SK-N-SH treated with all-trans-retinoic acid at 6 μM for 48 hours (cell line): ENCODE data around the gene CD151.

Source experiments
- ATAC-seq: fragments of 200-7000 bp; cut with Tn5 transposase; 3 replicates; pipeline ENCODE4 v1.9.1; 2020; ENCODE audit warnings: mild to moderate bottlenecking, moderate library complexity
- ARNTL ChIP-seq: fragments of 450-650 bp; formaldehyde crosslinking; IDR thresholded peaks from 2 replicates; pipeline ENCODE4 v1.5.0; 2020; ENCODE audit warnings: low read depth, mild to moderate bottlenecking, moderate library complexity, borderline replicate concordance
- BACH2 ChIP-seq: fragments of 250-450 bp; sonication (Bioruptor Pico); IDR thresholded peaks from 2 replicates; pipeline ENCODE4 v1.9.0; 2021; ENCODE audit warnings: mild to moderate bottlenecking, borderline replicate concordance
- CREB5 ChIP-seq: fragments of 250-450 bp; sonication (Bioruptor Pico); IDR thresholded peaks from 2 replicates; pipeline ENCODE4 v1.5.1; 2020; ENCODE audit warnings: low read depth, mild to moderate bottlenecking, moderate library complexity
- CSDC2 ChIP-seq: fragments of 250-450 bp; sonication (Bioruptor Pico); IDR thresholded peaks from 2 replicates; pipeline ENCODE4 v1.5.0; 2020; ENCODE audit warnings: mild to moderate bottlenecking, moderate library complexity
- CSRNP3 ChIP-seq: fragments of 250-450 bp; sonication (Bioruptor Pico); IDR thresholded peaks from 2 replicates; pipeline ENCODE4 v1.5.1; 2021; ENCODE audit warnings: mild to moderate bottlenecking, moderate library complexity
- ESRRG ChIP-seq: fragments of 250-450 bp; sonication (Bioruptor Pico); IDR thresholded peaks from 2 replicates; pipeline ENCODE4 v1.6.1; 2021; ENCODE audit warnings: mild to moderate bottlenecking
- ISL1 ChIP-seq: fragments of 250-450 bp; sonication (Bioruptor Pico); IDR thresholded peaks from 2 replicates; pipeline ENCODE4 v2.1.2; 2022; ENCODE audit warnings: mild to moderate bottlenecking, moderate library complexity
- OSR1 ChIP-seq: fragments of 250-450 bp; sonication (Bioruptor Pico); IDR thresholded peaks from 2 replicates; pipeline ENCODE4 v1.8.0; 2022; ENCODE audit warnings: moderate library complexity, mild to moderate bottlenecking, inconsistent platforms
- PATZ1 ChIP-seq: fragments of 250-450 bp; sonication (Bioruptor Pico); IDR thresholded peaks from 2 replicates; pipeline ENCODE4 v1.8.0; 2020; ENCODE audit warnings: mild to moderate bottlenecking, moderate library complexity, borderline replicate concordance
- POU6F1 ChIP-seq: fragments of 250-450 bp; sonication (Bioruptor Pico); IDR thresholded peaks from 2 replicates; pipeline ENCODE4 v1.8.0; 2021; ENCODE audit warnings: low read depth, mild to moderate bottlenecking, moderate library complexity, borderline replicate concordance
- RARB ChIP-seq: fragments of 250-450 bp; sonication (Bioruptor Pico); IDR thresholded peaks from 2 replicates; pipeline ENCODE4 v1.8.0; 2021; ENCODE audit warnings: mild to moderate bottlenecking, moderate library complexity
- SNAI2 ChIP-seq: fragments of 250-450 bp; sonication (Bioruptor Pico); IDR thresholded peaks from 2 replicates; pipeline ENCODE4 v1.5.0; 2020; ENCODE audit warnings: mild to moderate bottlenecking, moderate library complexity
- TCF4 ChIP-seq: fragments of 250-450 bp; sonication (Bioruptor Pico); IDR thresholded peaks from 2 replicates; pipeline ENCODE4 v1.8.0; 2021; ENCODE audit warnings: mild to moderate bottlenecking, moderate library complexity, borderline replicate concordance
- TOX ChIP-seq: fragments of 250-450 bp; sonication (Bioruptor Pico); IDR thresholded peaks from 2 replicates; pipeline ENCODE4 v1.8.0; 2021; ENCODE audit warnings: mild to moderate bottlenecking, moderate library complexity, borderline replicate concordance
- ZFP3 ChIP-seq: fragments of 250-450 bp; sonication (Bioruptor Pico); IDR thresholded peaks from 2 replicates; pipeline ENCODE4 v1.5.0; 2020; ENCODE audit warnings: mild to moderate bottlenecking, moderate library complexity
- ZFP30 ChIP-seq: fragments of 450-650 bp; formaldehyde crosslinking; IDR thresholded peaks from 2 replicates; pipeline ENCODE4 v1.5.0; 2022; ENCODE audit warnings: mild to moderate bottlenecking, moderate library complexity
- ZNF565 ChIP-seq: fragments of 450-650 bp; formaldehyde crosslinking; conservative IDR thresholded peaks from 2 replicates; pipeline ENCODE4 v1.5.0; 2020; ENCODE audit warnings: low read depth, mild to moderate bottlenecking, moderate library complexity
- ZNF8 ChIP-seq: fragments of 450-650 bp; formaldehyde crosslinking; IDR thresholded peaks from 2 replicates; pipeline ENCODE4 v1.5.0; 2020; ENCODE audit warnings: mild to moderate bottlenecking, moderate library complexity

Gene CD151

GRCh38 chr11:813456-814096, 19.2 kb upstream of the CD151 start:
- TF ChIP-seq RARB = no peak
- 0 out of 2 replicates have a peak, but pooled peaks have one; percentile 8 for TF ChIP-seq CREB5
- ATAC-seq = no peak

- TF ChIP-seq CSDC2 = no peak
- TF ChIP-seq POU6F1 (CRISPR knock-in tag) = no peak
- no peak for TF ChIP-seq OSR1
- no peak for TF ChIP-seq CSRNP3 (CRISPR knock-in tag)
- no peak for TF ChIP-seq ZNF565 (CRISPR knock-in tag)
- TF ChIP-seq TCF4 = no peak
- TF ChIP-seq TOX = no peak
- TF ChIP-seq ZFP3 = no peak
- TF ChIP-seq CREB5 = no peak
- no peak for TF ChIP-seq ISL1 (CRISPR knock-in tag)
- TF ChIP-seq ESRRG = no peak
- no peak for TF ChIP-seq ZNF8 (CRISPR knock-in tag)
- no peak for TF ChIP-seq BACH2 (CRISPR knock-in tag)
- TF ChIP-seq PATZ1 = no peak
- no peak for TF ChIP-seq SNAI2 (CRISPR knock-in tag)
- no peak for ATAC-seq
Observed at GRCh38 chr11:815675-816432, 16.9 kb upstream of the CD151 start.

GRCh38 chr11:816433-816779, 16.3 kb upstream of the CD151 start:
- no peak for ATAC-seq
- TF ChIP-seq SNAI2 (CRISPR knock-in tag) (no peak), ARNTL (CRISPR knock-in tag) (no peak), RARB (no peak), ZNF8 (CRISPR knock-in tag) (no peak), ZFP30 (CRISPR knock-in tag) (no peak), TCF4 (no peak), TOX (no peak), ESRRG (no peak), CSRNP3 (CRISPR knock-in tag) (no peak)
- TF ChIP-seq, all 23 proteins: peak for 0
